ENCODE measurements around the gene GRAMD4.

DNA sequence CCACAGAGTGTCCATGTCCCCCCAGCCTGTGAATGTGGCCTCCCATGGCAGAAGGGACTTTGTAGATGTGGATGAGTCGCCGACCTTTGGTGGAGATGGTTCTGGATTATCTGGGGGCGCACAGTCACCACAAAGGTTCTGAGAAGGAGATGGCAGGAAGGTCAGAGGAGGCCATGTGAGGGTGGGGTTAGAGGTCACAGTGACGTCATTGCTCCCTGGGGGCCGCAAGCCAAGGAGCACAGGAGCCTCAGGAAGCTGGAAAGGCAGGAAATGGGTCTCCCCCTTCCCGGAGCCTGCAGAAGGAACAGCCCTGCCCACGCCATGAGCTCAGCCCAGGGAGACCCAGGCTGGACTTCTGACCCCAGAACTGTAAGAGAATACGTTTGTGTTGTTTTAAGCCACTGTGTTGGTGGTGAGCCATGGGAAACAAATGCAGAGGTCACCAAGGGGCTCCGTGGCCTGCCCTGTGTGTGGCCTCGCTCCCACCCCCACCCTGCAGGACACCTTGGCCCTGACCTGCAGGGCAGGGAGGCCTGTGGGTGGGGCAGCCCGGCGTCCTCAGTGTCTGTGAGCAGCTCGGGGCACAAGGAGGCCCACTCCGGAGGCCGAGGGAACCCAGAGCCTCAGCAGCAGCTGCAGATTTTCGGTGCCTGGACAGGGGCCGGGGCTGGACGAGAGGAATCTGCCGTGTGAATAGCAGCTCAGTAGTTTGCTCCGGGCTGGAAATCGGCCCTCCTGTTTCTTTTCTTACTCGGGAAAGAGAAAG is 32.1 kb downstream of the GRAMD4 start:
- no peak for TF ChIP-seq EZH2 (IDR thresholded peaks at IDR 0.05; ENCODE audit: borderline replicate concordance)
- TF ChIP-seq CTCF (IDR thresholded peaks at IDR 0.05; ENCODE audit: poor library complexity): no peak
